Stomach (tissue), 4 donors: ENCODE measurements around the gene POLE.

Experiments
- CTCF ChIP-seq, 7 experiments: fragments of 450-650 bp in 4 of 7; fragments of 200-600 bp in 3 of 7; sonication (generic) in 3 of 7; IDR thresholded peaks; one replicate each; pipeline ENCODE4 v1.5.1; 2016 to 2019; ENCODE audit warnings: antibody characterized with exemption in 7 of 7, control low read depth in 2 of 7, mild to moderate bottlenecking in 1 of 7
- POLR2A ChIP-seq, 4 donors: fragments of 450-650 bp; IDR thresholded peaks; one replicate each; pipeline ENCODE4 v1.6.1; 2016; ENCODE audit warnings: antibody characterized with exemption in 4 of 4, control low read depth in 2 of 4, mild to moderate bottlenecking in 1 of 4, moderate library complexity in 1 of 4

- no peak for TF ChIP-seq POLR2A (IDR thresholded peaks at IDR 0.05)
- TF ChIP-seq CTCF (IDR thresholded peaks at IDR 0.05), result no peak
These were observed 37.5 kb upstream of the POLE start for GRCh38 chr12:132724506-132725241.
